Measurements from ENCODE around the gene SMAD3.

DNA sequence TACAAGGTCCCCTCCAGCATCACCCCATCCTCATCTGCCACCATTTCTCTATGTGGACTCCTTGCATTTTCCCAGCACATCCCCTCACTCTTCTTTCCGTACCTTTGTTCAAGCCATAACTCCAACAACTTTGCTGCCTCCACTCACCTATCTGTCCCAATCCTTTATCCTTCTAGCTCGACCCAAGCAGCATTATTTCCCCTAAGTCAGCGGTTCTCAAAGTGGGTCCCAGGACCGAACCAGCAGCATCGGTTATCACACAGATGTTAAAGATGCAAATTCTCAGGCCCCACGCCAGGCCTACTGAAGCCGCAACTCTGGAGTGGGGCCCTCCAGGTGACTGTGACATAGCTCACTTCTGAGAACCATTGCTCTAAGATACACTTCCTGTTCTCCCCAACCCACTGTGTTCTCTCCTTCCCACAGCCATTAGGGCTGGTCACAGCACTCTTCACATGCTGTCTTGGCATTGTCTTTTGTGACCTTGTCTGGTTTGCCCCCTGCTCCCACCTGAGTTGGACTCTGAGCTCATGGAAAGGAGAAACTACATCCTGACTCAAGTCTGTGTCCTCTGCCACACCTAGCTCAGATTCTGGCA is 132.9 kb downstream of the SMAD3 start:
- TF ChIP-seq POLR2A (IDR thresholded peaks at IDR 0.05; ENCODE audit: borderline replicate concordance, extremely low read depth, insufficient read depth, insufficient read length) = no peak
- TF ChIP-seq FOSL1 (IDR thresholded peaks at IDR 0.05; ENCODE audit: low read depth) = no peak
- TF ChIP-seq ZFX (IDR thresholded peaks at IDR 0.05) = no peak
- TF ChIP-seq, protein P1, sequence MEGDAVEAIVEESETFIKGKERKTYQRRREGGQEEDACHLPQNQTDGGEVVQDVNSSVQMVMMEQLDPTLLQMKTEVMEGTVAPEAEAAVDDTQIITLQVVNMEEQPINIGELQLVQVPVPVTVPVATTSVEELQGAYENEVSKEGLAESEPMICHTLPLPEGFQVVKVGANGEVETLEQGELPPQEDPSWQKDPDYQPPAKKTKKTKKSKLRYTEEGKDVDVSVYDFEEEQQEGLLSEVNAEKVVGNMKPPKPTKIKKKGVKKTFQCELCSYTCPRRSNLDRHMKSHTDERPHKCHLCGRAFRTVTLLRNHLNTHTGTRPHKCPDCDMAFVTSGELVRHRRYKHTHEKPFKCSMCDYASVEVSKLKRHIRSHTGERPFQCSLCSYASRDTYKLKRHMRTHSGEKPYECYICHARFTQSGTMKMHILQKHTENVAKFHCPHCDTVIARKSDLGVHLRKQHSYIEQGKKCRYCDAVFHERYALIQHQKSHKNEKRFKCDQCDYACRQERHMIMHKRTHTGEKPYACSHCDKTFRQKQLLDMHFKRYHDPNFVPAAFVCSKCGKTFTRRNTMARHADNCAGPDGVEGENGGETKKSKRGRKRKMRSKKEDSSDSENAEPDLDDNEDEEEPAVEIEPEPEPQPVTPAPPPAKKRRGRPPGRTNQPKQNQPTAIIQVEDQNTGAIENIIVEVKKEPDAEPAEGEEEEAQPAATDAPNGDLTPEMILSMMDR (IDR thresholded peaks at IDR 0.05 in 2 of 3, conservative IDR thresholded peaks at IDR 0.05 in 1 of 3; ENCODE audit: borderline replicate concordance in 1 of 3, insufficient read depth in 1 of 3, low read depth in 2 of 3, low read length in 2 of 3) = no peak
